Naive thymus-derived CD4-positive, alpha-beta T cell (primary cell): ENCODE data around the gene P2RX2. TPM values are rescaled to one million over a fixed set of nuclear protein-coding genes. Genes with fewer than 3 reads are reported as not detected.

ENCODE experiments used
- ATAC-seq: fragments of 150-1000 bp; cut with Tn5 transposase; 2 replicates; pipeline ENCODE4 v1.10.0; 2021; ENCODE audit warnings: mild to moderate bottlenecking, moderate library complexity
- CTCF ChIA-PET: fragments of 350-600 bp; sonication (Branson Sonifier 250); formaldehyde crosslinking; loops from one replicate; lab custom pipeline; 2021; ENCODE audit warnings: antibody characterized with exemption; lab: Charles Lee
- POLR2A ChIA-PET: fragments of 350-600 bp; sonication (Branson Sonifier 250); formaldehyde crosslinking; loops from one replicate; lab custom pipeline; 2021; ENCODE audit warnings: antibody characterized with exemption, inconsistent platforms; lab: Charles Lee
- DNase-seq, 9 donors: peaks; one replicate each; pipeline versions ENCODE4 v3.0.0 to v3.0.0-alpha.2; 2020 to 2022; ENCODE audit warnings: mixed read lengths in 1 of 9
- H3K27ac ChIP-seq: one replicate; pipeline ENCODE4 v1.7.0; 2013; ENCODE audit warnings: mild to moderate bottlenecking, low read depth, low read length, moderate library complexity
- H3K27me3 ChIP-seq, 2 donors: one replicate each; pipeline ENCODE4 v1.7.0; 2013; ENCODE audit warnings: low read length in 2 of 2, mild to moderate bottlenecking in 2 of 2, moderate library complexity in 2 of 2; ENCODE audit not compliant: control insufficient read depth in 2 of 2, insufficient read depth in 2 of 2
- H3K36me3 ChIP-seq, 3 experiments: 1 replicate in 2 of 3; 2 replicates in 1 of 3; pipeline ENCODE4 v1.7.0; 2013; ENCODE audit warnings: low read length in 3 of 3, mild to moderate bottlenecking in 3 of 3, moderate library complexity in 1 of 3; ENCODE audit not compliant: insufficient read depth in 3 of 3, control insufficient read depth in 2 of 3
- H3K4me1 ChIP-seq, 2 donors: one replicate each; pipeline ENCODE4 v1.7.0; 2013; ENCODE audit warnings: low read length in 2 of 2, mild to moderate bottlenecking in 2 of 2, moderate library complexity in 1 of 2; ENCODE audit not compliant: control insufficient read depth in 2 of 2, insufficient read depth in 2 of 2
- H3K4me3 ChIP-seq: 2 replicates; pipeline ENCODE4 v1.7.0; 2013; ENCODE audit warnings: mild to moderate bottlenecking, low read length
- H3K9me3 ChIP-seq, 3 experiments: 1 replicate in 2 of 3; 2 replicates in 1 of 3; pipeline ENCODE4 v1.7.0; 2013; ENCODE audit warnings: low read length in 3 of 3; ENCODE audit not compliant: control insufficient read depth in 2 of 3
- H3K27ac Mint-ChIP-seq, 9 donors: one replicate each; pipeline ENCODE4 v1.8.0; 2020 to 2022; ENCODE audit warnings: mixed read lengths in 9 of 9, mild to moderate bottlenecking in 8 of 9, moderate library complexity in 5 of 9, inconsistent platforms in 2 of 9
- H3K27me3 Mint-ChIP-seq, 5 donors: one replicate each; pipeline ENCODE4 v1.8.0; 2021 to 2022; ENCODE audit warnings: mixed read lengths in 5 of 5, mild to moderate bottlenecking in 1 of 5
- H3K36me3 Mint-ChIP-seq, 5 donors: one replicate each; pipeline ENCODE4 v1.8.0; 2020 to 2022; ENCODE audit warnings: mixed read lengths in 5 of 5, mild to moderate bottlenecking in 3 of 5, inconsistent platforms in 1 of 5
- H3K4me1 Mint-ChIP-seq, 7 donors: one replicate each; pipeline ENCODE4 v1.8.0; 2020 to 2022; ENCODE audit warnings: mixed read lengths in 7 of 7, mild to moderate bottlenecking in 3 of 7, inconsistent platforms in 1 of 7
- H3K4me3 Mint-ChIP-seq, 10 donors: one replicate each; pipeline ENCODE4 v1.8.0; 2020 to 2022; ENCODE audit warnings: mild to moderate bottlenecking in 10 of 10, mixed read lengths in 10 of 10, moderate library complexity in 6 of 10, inconsistent platforms in 2 of 10
- H3K9me3 Mint-ChIP-seq, 11 donors: one replicate each; pipeline ENCODE4 v1.8.0; 2020 to 2022; ENCODE audit warnings: mixed read lengths in 11 of 11, mild to moderate bottlenecking in 4 of 11, inconsistent platforms in 1 of 11, moderate library complexity in 1 of 11
- intact Hi-C, 2 donors: fragments of 100-400 bp; cut with micrococcal nuclease; formaldehyde crosslinking; loops; one replicate each; pipeline ENCODE4 v1.15.1; 2023
- polyA plus RNA-seq, 2 donors: library from polyadenylated mRNA; unstranded; fragments of 300-500 nt; fragmentation: Illumina TruSeq; gene quantifications; one replicate each; pipeline ENCODE4 v1.2.3, GENCODE V29; 2021
- total RNA-seq, 6 experiments: library from RNA in 5 of 6; stranded (reverse) in 5 of 6; gene quantifications; 1 replicate in 5 of 6; 2 replicates in 1 of 6; pipeline ENCODE4 v1.2.3 and lab custom pipeline; 2021 to 2026

P2RX2 gene
- under 1 TPM in 1 of 5 experiments, not detected in 4; 0.32 TPM for total RNA-seq
- not detected for polyA plus RNA-seq
- total RNA-seq (lab: John Stamatoyannopoulos, UW) = not detected

GRCh38 chr12:132618683-132619043 is at the start of gene P2RX2:
Gene P2RX2 (plus strand): TSS chr12:132618776. CDS start chr12:132618817, 41 bp downstream.
- H3K4me3 Mint-ChIP-seq = peak within 1 kb of the TSS; percentile 4 to 81 (median 62)
- no peak for ATAC-seq
- Histone ChIP-seq H3K9me3 (peaks cover 0 to 18% (median 8%) of the 10 kb centered on the region in 3 experiments), H3K4me3 (no peak within 1 kb of the TSS), H3K4me1 (peaks cover 0 to 5% of the 10 kb centered on the region in 2 donors), H3K27me3 (peaks cover 4 to 19% of the 10 kb centered on the region in 2 donors), H3K27ac (no peak within 1 kb of the TSS), H3K36me3 (no peaks in the 10 kb centered on the region)
- DNase-seq = no peak
- H3K27ac Mint-ChIP-seq = peak within 1 kb of the TSS in 3 of 9 donors; percentile 17 to 55 (median 47)
- ChIA-PET POLR2A (interaction anchor here (0.5 kb wide), 1 partner anchor 160 kb away, joined by 3 read pairs; no protein-coding TSS in a partner anchor), CTCF (no interaction called here)
- peaks cover 0 to 7% (median 0%) of the 10 kb centered on the region in 5 donors for H3K36me3 Mint-ChIP-seq
- peaks cover 24 to 31% (median 26%) of the 10 kb centered on the region in 5 donors for H3K27me3 Mint-ChIP-seq
- H3K9me3 Mint-ChIP-seq = peaks cover 0 to 26% (median 6%) of the 10 kb centered on the region in 11 donors
- H3K4me1 Mint-ChIP-seq = peaks cover 9 to 18% (median 14%) of the 10 kb centered on the region in 7 donors
- intact Hi-C loops = loop anchor here (5.0 to 10.0 kb wide), 3 partner anchors 96 to 466 kb away; no protein-coding TSS in a partner anchor

DNA sequence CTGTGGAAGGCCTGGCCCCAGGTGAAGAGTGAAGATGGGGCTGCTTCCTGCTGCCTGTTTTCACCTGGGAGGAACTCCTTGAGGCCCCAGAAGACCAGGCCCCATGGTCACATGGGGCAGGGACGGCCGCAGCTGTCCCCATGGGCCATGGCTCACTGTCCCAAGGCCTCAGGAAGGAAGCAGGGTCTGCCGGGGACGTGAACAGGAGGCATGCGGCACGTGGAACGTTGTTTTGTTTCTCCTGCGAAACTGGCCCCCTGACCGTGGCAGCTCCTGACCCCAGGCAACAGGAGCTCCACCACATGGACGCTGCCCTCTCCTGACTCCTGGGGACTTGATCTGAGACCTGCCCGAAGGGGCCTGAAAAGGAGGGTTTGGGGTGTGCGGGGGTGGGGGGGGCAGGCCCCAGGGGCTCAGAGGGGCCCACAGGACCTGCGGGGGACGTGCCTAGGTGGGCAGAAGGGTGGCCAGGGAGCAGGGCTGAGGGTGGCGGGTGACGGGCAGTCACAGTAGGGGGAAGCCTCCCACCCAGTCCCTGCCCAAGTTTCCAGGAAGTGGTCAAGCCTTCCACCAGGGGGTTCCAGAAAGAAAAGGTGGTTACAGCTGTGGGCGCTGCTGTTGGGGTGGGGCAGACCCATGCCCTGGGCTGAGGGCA is 49.6 kb upstream of the P2RX2 start:
- Mint-ChIP-seq H3K27ac (no peak overlapping the region), H3K36me3 (peaks cover 0 to 10% (median 0%) of the 10 kb centered on the region in 5 donors), H3K4me3 (no peak overlapping the region), H3K4me1 (peaks cover 0 to 5% (median 0%) of the 10 kb centered on the region in 7 donors), H3K9me3 (peaks cover 0 to 2% (median 0%) of the 10 kb centered on the region in 11 donors), H3K27me3 (no peaks in the 10 kb centered on the region)
- Histone ChIP-seq H3K36me3 (peaks cover 0 to 62% (median 0%) of the 10 kb centered on the region in 3 experiments), H3K4me3 (no peak overlapping the region), H3K4me1 (no peaks in the 10 kb centered on the region), H3K9me3 (no peaks in the 10 kb centered on the region), H3K27me3 (no peaks in the 10 kb centered on the region), H3K27ac (no peak overlapping the region)
- ChIA-PET POLR2A (no interaction called here), CTCF (no interaction called here)
- DNase-seq = no peak
- ATAC-seq = no peak
- intact Hi-C loops = no loop called here

- Histone ChIP-seq H3K4me1 (no peaks in the 10 kb centered on the region), H3K9me3 (no peaks in the 10 kb centered on the region), H3K36me3 (peaks cover 0 to 73% (median 0%) of the 10 kb centered on the region in 3 experiments), H3K27me3 (no peaks in the 10 kb centered on the region), H3K4me3 (no peak overlapping the region), H3K27ac (no peak overlapping the region)
- ATAC-seq (no peak), DNase-seq (no peak)
- CTCF ChIA-PET = no interaction called here
- no peak overlapping the region for H3K27ac Mint-ChIP-seq
- H3K36me3 Mint-ChIP-seq = peaks cover 0 to 11% (median 0%) of the 10 kb centered on the region in 5 donors
- POLR2A ChIA-PET = no interaction called here
- H3K27me3 Mint-ChIP-seq = no peaks in the 10 kb centered on the region
- intact Hi-C loops = no loop called here
- H3K4me1 Mint-ChIP-seq = peaks cover 0 to 5% (median 0%) of the 10 kb centered on the region in 7 donors
- no peak overlapping the region for H3K4me3 Mint-ChIP-seq
- H3K9me3 Mint-ChIP-seq = peaks cover 0 to 2% (median 0%) of the 10 kb centered on the region in 11 donors
Measured at GRCh38 chr12:132569856-132570480, 48.6 kb upstream of the P2RX2 start.

DNA sequence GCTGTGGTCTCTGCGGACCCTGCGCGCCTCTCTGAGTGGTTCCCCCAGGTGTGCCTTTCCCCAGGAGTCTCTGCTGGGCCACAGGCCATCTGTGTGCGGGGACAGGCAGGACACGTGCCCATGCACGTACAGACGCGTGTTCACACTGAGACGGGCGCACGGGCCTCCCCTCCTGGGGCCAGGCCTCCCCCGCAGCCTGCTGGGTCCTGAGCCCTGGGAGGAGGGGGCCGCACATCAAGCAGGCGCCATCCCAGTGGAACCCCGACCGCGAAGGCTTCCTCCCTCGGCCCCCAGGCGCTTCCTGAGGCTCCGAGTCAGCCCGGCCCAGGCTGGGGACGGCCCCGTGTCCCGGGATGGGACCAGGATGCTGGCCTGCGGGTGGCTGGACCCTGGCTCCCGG is 47.9 kb upstream of the P2RX2 start:
- ChIA-PET POLR2A (no interaction called here), CTCF (no interaction called here)
- Mint-ChIP-seq H3K27ac (no peak overlapping the region), H3K36me3 (peaks cover 0 to 12% (median 0%) of the 10 kb centered on the region in 5 donors), H3K4me3 (no peak overlapping the region), H3K27me3 (no peaks in the 10 kb centered on the region), H3K4me1 (no peaks in the 10 kb centered on the region), H3K9me3 (no peaks in the 10 kb centered on the region)
- H3K4me1 ChIP-seq = no peaks in the 10 kb centered on the region
- ATAC-seq (no peak), DNase-seq (no peak)
- H3K27me3 ChIP-seq = no peaks in the 10 kb centered on the region
- no peak overlapping the region for H3K4me3 ChIP-seq
- intact Hi-C loops = no loop called here
- H3K9me3 ChIP-seq = no peaks in the 10 kb centered on the region
- no peak overlapping the region for H3K27ac ChIP-seq
- peaks cover 0 to 73% (median 0%) of the 10 kb centered on the region in 3 experiments for H3K36me3 ChIP-seq

DNA sequence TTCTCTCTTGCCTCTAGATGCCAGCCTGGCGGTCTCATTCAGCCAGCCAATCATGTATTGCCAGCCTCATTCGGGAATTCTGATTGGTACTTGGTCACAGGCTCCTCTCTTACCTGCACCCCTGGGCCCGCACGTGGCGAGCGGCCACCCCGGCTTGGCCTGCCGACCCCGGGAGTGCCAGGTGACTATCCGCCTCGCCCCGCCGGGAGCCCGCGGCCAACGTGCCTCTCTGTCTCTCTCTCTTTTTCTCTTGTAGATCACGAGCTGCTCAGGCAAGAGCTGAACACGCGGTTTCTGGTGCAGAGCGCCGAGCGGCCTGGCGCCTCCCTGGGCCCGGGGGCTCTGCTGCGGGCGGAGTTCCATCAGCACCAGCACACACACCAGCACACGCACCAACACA is 47.5 kb upstream of the P2RX2 start:
- DNase-seq (no peak), ATAC-seq (no peak)
- H3K4me1 ChIP-seq = no peaks in the 10 kb centered on the region
- Mint-ChIP-seq H3K4me3 (no peak overlapping the region), H3K27me3 (no peaks in the 10 kb centered on the region), H3K4me1 (no peaks in the 10 kb centered on the region), H3K27ac (no peak overlapping the region), H3K9me3 (no peaks in the 10 kb centered on the region), H3K36me3 (peaks cover 0 to 8% (median 0%) of the 10 kb centered on the region in 5 donors)
- no peaks in the 10 kb centered on the region for H3K9me3 ChIP-seq
- no peak overlapping the region for H3K4me3 ChIP-seq
- no peak overlapping the region for H3K27ac ChIP-seq
- ChIA-PET POLR2A (no interaction called here), CTCF (no interaction called here)
- intact Hi-C loops = no loop called here
- peaks cover 0 to 72% (median 0%) of the 10 kb centered on the region in 3 experiments for H3K36me3 ChIP-seq
- H3K27me3 ChIP-seq = no peaks in the 10 kb centered on the region

DNA sequence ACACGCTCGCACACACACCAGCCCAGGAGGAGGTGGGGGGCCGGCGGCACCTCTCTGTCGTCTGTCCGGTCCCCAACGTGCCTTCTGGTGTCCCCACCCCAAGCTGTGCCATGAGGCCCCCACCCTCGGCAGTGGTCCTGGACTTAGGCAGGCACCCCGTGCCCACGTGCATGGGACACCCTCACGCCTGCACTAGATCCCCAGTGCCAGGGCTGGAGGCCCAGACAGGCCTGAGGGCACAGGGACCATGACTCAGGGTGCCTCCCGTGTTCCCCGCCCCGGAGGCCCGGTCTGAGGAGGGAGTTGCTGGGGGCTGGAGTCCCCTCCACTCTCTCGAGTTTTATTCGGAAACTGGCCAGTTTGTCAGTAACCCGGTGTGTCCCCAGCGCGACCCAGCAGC is 47.0 kb upstream of the P2RX2 start:
- intact Hi-C loops = no loop called here
- Histone ChIP-seq H3K4me3 (no peak overlapping the region), H3K27ac (no peak overlapping the region), H3K9me3 (no peaks in the 10 kb centered on the region), H3K36me3 (peaks cover 0 to 69% (median under 1%) of the 10 kb centered on the region in 3 experiments), H3K4me1 (no peaks in the 10 kb centered on the region), H3K27me3 (no peaks in the 10 kb centered on the region)
- DNase-seq = no peak
- H3K36me3 Mint-ChIP-seq = peaks cover 0 to 8% (median 0%) of the 10 kb centered on the region in 5 donors
- ATAC-seq = no peak
- H3K4me1 Mint-ChIP-seq = no peaks in the 10 kb centered on the region
- H3K27ac Mint-ChIP-seq = no peak overlapping the region
- ChIA-PET CTCF (no interaction called here), POLR2A (no interaction called here)
- no peaks in the 10 kb centered on the region for H3K9me3 Mint-ChIP-seq
- no peak overlapping the region for H3K4me3 Mint-ChIP-seq
- H3K27me3 Mint-ChIP-seq = no peaks in the 10 kb centered on the region
